DND-41 (cell line): ENCODE data around the gene MYO18B.

ENCODE experiments used
- ATAC-seq: fragments of 200-7000 bp; cut with Tn5 transposase; 3 replicates; pipeline ENCODE4 v1.9.1; 2021; ENCODE audit warnings: low read depth; ENCODE audit not compliant: insufficient read depth
- DNase-seq: peaks from one replicate; pipeline ENCODE4 v3.0.0-alpha.2; 2020
- H2AFZ ChIP-seq: 2 replicates; pipeline ENCODE4 v1.6.0; 2012; ENCODE audit warnings: low read depth, low read length
- H3K27ac ChIP-seq: 2 replicates; pipeline ENCODE4 v1.5.1; 2012; ENCODE audit warnings: low read length, inconsistent platforms
- H3K27me3 ChIP-seq: fragments of 200-600 bp; sonication (generic); 2 replicates; pipeline ENCODE4 v1.6.0; 2012; ENCODE audit warnings: low read length, mild to moderate bottlenecking, inconsistent platforms; ENCODE audit not compliant: insufficient read depth, poor library complexity
- H3K36me3 ChIP-seq: 2 replicates; pipeline ENCODE4 v1.5.1; 2012; ENCODE audit warnings: low read length, inconsistent platforms; ENCODE audit not compliant: insufficient read depth
- H3K4me1 ChIP-seq: 2 replicates; pipeline ENCODE4 v1.5.1; 2012; ENCODE audit warnings: mild to moderate bottlenecking, low read length; ENCODE audit not compliant: insufficient read depth
- H3K4me2 ChIP-seq: 2 replicates; pipeline ENCODE4 v1.6.0; 2012; ENCODE audit warnings: mild to moderate bottlenecking, moderate library complexity, low read length, inconsistent platforms; ENCODE audit not compliant: insufficient read depth
- H3K4me3 ChIP-seq, 2 experiments: fragments of 200-600 bp in 1 of 2; shearing (Covaris generic) in 1 of 2; 2 replicates each; pipeline ENCODE4 v1.5.1; 2012 to 2016; ENCODE audit warnings: inconsistent platforms in 2 of 2, low read length in 2 of 2, mild to moderate bottlenecking in 2 of 2, low read depth in 1 of 2, moderate library complexity in 1 of 2
- H3K79me2 ChIP-seq: 2 replicates; pipeline ENCODE4 v1.6.0; 2012; ENCODE audit warnings: low read length, inconsistent platforms; ENCODE audit not compliant: insufficient read depth
- H3K9ac ChIP-seq: 2 replicates; pipeline ENCODE4 v1.6.0; 2012; ENCODE audit warnings: low read depth, mild to moderate bottlenecking, inconsistent platforms, low read length, moderate library complexity
- H3K9me3 ChIP-seq: 2 replicates; pipeline ENCODE4 v1.5.1; 2012; ENCODE audit warnings: low read length, moderate library complexity, mild to moderate bottlenecking, inconsistent platforms; ENCODE audit not compliant: insufficient read depth, severe bottlenecking
- H4K20me1 ChIP-seq: 2 replicates; pipeline ENCODE4 v1.6.0; 2012; ENCODE audit warnings: low read length; ENCODE audit not compliant: insufficient read depth
- CTCF ChIP-seq: IDR thresholded peaks from 2 replicates; pipeline ENCODE4 v1.5.1; 2012; ENCODE audit warnings: borderline replicate concordance, low read length, moderate library complexity, mild to moderate bottlenecking; ENCODE audit not compliant: poor library complexity, severe bottlenecking; ENCODE audit errors: extremely low read depth
- EZH2 ChIP-seq: IDR thresholded peaks from 3 replicates; pipeline ENCODE4 v1.6.1; 2012; ENCODE audit warnings: borderline replicate concordance, low read depth, mild to moderate bottlenecking, moderate library complexity, low read length, inconsistent platforms; ENCODE audit not compliant: severe bottlenecking

MYO18B gene

GRCh38 chr22:25853501-25854284 lies 111.7 kb downstream of the MYO18B start:
- Histone ChIP-seq H3K79me2 (no peaks in the 10 kb centered on the region), H2AFZ (no peak overlapping the region), H4K20me1 (no peaks in the 10 kb centered on the region), H3K27ac (no peak overlapping the region), H3K27me3 (peaks cover 3% of the 10 kb centered on the region), H3K4me1 (no peaks in the 10 kb centered on the region), H3K36me3 (no peaks in the 10 kb centered on the region), H3K9ac (no peak overlapping the region), H3K4me3 (no peak overlapping the region), H3K4me2 (no peak overlapping the region), H3K9me3 (no peaks in the 10 kb centered on the region)
- ATAC-seq = no peak
- TF ChIP-seq CTCF = peak; percentile 7
- no peak for TF ChIP-seq EZH2
- DNase-seq = no peak

- Histone ChIP-seq H3K9ac (no peak overlapping the region), H3K9me3 (no peaks in the 10 kb centered on the region), H2AFZ (no peak overlapping the region), H3K27me3 (no peaks in the 10 kb centered on the region), H3K79me2 (no peaks in the 10 kb centered on the region), H3K27ac (no peak overlapping the region), H3K4me3 (no peak overlapping the region), H4K20me1 (no peaks in the 10 kb centered on the region), H3K36me3 (no peaks in the 10 kb centered on the region), H3K4me2 (no peak overlapping the region), H3K4me1 (no peaks in the 10 kb centered on the region)
- ATAC-seq (no peak), DNase-seq (no peak)
- TF ChIP-seq EZH2 (no peak), CTCF (no peak)
Measured at GRCh38 chr22:25869771-25870170, 127.8 kb downstream of the MYO18B start.

GRCh38 chr22:25874327-25874726 lies 132.3 kb downstream of the MYO18B start:
- Histone ChIP-seq H3K9me3 (no peaks in the 10 kb centered on the region), H3K36me3 (no peaks in the 10 kb centered on the region), H3K9ac (no peak overlapping the region), H3K4me2 (no peak overlapping the region), H3K4me3 (no peak overlapping the region), H3K27me3 (no peaks in the 10 kb centered on the region), H2AFZ (no peak overlapping the region), H4K20me1 (0 out of 2 replicates have a peak, but pooled peaks cover 2% of the 10 kb centered on the region), H3K79me2 (no peaks in the 10 kb centered on the region), H3K4me1 (no peaks in the 10 kb centered on the region), H3K27ac (no peak overlapping the region)
- ATAC-seq (no peak), DNase-seq (no peak)
- no peak for TF ChIP-seq EZH2
- TF ChIP-seq CTCF = no peak
